ENCODE results near the gene LRRFIP2.

- TF ChIP-seq EZH2 (IDR thresholded peaks at IDR 0.05; ENCODE audit: low read length, missing control alignments) (no peak), CTCF (conservative IDR thresholded peaks at IDR 0.05 in 1 of 2, IDR thresholded peaks at IDR 0.05 in 1 of 2; ENCODE audit: low read depth in 1 of 2, low read length in 2 of 2) (no peak)
These were observed 47.0 kb upstream of the LRRFIP2 start for GRCh38 chr3:37221407-37221806.

Measured in fibroblast of lung (primary cell).